ENCODE measurements around the gene ALPP.
"Not testable (repeated sequence)": the region's sequence is repeated elsewhere in the genome, so short reads cannot be mapped to it uniquely, and the experiment has no call there.

ALPP gene

GRCh38 chr2:232407428-232408150, 29.0 kb downstream of the ALPP start:
- not testable (repeated sequence) for DNase-seq

GRCh38 chr2:232408269-232408668, 29.7 kb downstream of the ALPP start:
- DNase-seq, result not testable (repeated sequence)

GRCh38 chr2:232409617-232410016, 31.1 kb downstream of the ALPP start:
- DNase-seq, result not testable (repeated sequence)

GRCh38 chr2:232410238-232410900, 31.8 kb downstream of the ALPP start:
- no peak for DNase-seq

GRCh38 chr2:232411901-232412629, 33.5 kb downstream of the ALPP start:
- DNase-seq, result no peak

- no peak for DNase-seq
Measured at GRCh38 chr2:232412986-232413385, 34.4 kb downstream of the ALPP start.

- DNase-seq, result no peak
Measured at GRCh38 chr2:232415138-232415690, 36.7 kb downstream of the ALPP start.

GRCh38 chr2:232415736-232416520, 37.4 kb downstream of the ALPP start:
- no peak for DNase-seq

- DNase-seq, result no peak
Measured at GRCh38 chr2:232416521-232417470, 38.2 kb downstream of the ALPP start.

GRCh38 chr2:232417489-232417888, 38.9 kb downstream of the ALPP start:
- no peak for DNase-seq

GRCh38 chr2:232418056-232418455, 39.5 kb downstream of the ALPP start:
- no peak for DNase-seq

- DNase-seq, result no peak
Measured at GRCh38 chr2:232418466-232419244, 40.1 kb downstream of the ALPP start.

- no peak for DNase-seq
Measured at GRCh38 chr2:232419245-232420072, 40.9 kb downstream of the ALPP start.

GRCh38 chr2:232420073-232420454, 41.5 kb downstream of the ALPP start:
- no peak for DNase-seq

- no peak for DNase-seq
Measured at GRCh38 chr2:232420463-232421188, 42.1 kb downstream of the ALPP start.

GRCh38 chr2:232421189-232421785, 42.7 kb downstream of the ALPP start:
- DNase-seq, result no peak

- DNase-seq, result no peak
Measured at GRCh38 chr2:232422051-232422450, 43.5 kb downstream of the ALPP start.

GRCh38 chr2:232422996-232423395, 44.4 kb downstream of the ALPP start:
- DNase-seq, result not testable (repeated sequence)

GRCh38 chr2:232423407-232423806, 44.9 kb downstream of the ALPP start:
- DNase-seq, result not testable (repeated sequence)

All from CD4-positive, alpha-beta T cell treated with Interleukin-12 subunit alpha and Interleukin-12 subunit beta, for 1 hour (primary cell).